Raji (cell line): ENCODE measurements around the gene HOXB6.

Source experiments
- POLR2A ChIP-seq: IDR thresholded peaks from 2 replicates; pipeline ENCODE4 v1.6.1; 2011; ENCODE audit warnings: low read depth, low read length, control low read depth; ENCODE audit not compliant: insufficient read depth

HOXB6 gene

GRCh38 chr17:48577946-48578615 is 26.7 kb downstream of the HOXB6 start, which contains the start of gene HOXB4:
Gene HOXB4, minus strand, starts transcription at chr17:48578350. Its CDS starts 31 bp downstream, at chr17:48578319.
- 0 out of 2 replicates have a peak, but pooled peaks have one; percentile 44 for TF ChIP-seq POLR2A

DNA sequence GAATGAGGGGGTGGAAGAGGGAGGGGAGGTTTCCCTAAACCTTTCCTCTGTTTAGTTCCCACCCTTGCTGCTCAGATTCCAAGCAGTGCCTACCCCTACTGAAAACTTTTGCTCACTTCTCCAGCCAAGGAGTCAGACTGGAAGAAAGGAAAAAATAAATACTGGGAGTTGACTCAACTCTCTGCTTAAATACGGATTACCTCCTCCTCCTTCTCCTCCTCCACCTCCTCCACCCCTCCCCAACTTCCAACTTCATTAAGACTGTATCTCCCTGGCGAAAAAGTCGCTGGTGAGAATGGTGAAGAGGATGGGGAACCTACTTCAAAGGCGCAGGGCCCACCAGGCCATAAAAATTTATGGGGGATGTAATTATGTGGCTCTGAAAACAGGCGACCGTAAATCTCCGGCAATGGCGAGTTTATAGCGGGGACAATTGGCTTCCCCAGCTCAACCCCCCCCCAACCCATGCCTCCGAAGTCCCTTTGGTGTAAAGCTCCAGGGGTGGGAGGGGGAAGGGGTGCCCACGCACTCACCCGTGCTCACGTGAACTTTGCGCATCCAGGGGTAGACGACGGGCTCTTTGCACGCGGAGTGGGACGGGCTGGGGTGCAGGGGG is 27.3 kb downstream of the HOXB6 start:
- TF ChIP-seq POLR2A = no peak

DNA sequence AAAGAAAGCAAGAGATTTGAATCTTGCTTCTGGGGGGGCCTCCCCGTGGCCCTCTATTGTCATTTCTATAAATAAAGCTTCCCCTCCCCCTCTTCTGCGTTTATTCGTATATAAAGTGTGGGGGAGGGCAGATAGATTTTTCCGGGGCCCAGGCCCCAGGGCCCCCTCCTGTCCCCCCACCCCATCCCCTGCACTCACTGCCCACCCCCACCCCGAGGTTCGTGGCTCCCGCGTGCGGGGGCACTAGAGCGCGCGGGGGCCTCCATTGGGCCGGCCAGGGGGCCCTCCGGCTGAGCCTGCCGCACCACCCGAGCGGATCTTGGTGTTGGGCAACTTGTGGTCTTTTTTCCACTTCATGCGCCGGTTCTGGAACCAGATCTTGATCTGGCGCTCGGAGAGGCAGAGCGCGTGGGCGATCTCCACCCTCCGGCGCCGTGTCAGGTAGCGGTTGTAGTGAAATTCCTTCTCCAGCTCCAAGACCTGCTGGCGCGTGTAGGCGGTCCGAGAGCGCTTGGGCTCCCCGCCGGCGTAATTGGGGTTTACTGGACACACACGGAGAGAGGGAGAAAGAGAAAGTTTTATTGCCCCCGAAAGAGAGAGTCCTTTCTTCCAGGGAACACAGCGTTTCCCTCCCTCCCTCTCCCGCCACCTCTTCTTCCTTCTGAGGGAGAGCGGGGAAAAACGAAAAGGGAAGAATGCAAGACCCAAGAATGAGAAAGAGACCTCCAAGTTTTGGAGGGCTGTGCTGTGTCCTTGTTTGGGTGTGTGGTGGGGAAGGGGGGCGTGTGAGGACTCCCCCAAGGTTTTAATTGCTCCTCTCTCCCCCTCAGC is 28.1 kb downstream of the HOXB6 start:
- TF ChIP-seq POLR2A = no peak

DNA sequence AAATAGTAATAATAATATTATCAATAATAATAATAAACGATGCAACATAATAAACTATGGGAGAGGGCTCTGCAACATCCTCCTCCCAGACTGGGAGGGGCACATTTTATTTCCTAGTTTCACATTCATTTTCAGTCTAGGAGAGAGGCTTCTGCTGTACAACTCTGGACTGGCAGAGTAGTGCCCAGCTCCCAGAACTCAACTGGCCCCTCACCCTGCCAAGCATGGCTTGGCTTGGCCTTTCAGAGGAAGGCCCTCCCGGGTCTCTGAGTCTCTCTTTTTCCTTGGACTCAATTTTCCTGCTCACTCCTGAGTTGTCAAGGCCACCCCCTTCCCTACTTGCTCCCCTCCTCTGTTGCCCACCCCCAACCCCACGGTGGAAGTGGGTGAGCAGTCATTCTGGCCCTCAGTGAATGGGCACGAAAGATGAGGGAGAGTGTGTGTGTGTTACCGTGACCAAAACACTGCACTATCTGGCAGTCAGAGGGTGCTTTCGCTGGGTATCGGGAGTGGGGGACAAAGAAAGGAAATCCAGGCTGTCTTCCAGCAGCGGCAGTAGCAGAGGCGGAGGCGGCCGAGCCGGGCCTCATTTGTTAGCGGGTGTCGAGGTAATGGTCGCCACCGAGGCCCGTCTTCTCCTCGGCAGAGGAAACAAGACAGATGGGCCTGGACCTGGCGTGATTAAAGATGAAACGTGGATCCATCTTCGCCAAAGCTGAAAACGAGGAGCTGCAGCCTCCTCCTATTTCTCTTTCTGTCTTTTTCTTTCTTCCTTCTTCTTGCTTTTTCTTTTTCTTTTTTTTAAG is 28.9 kb downstream of the HOXB6 start:
- TF ChIP-seq POLR2A = no peak

GRCh38 chr17:48575066-48575582 is 29.7 kb downstream of the HOXB6 start:
- no peak for TF ChIP-seq POLR2A

DNA sequence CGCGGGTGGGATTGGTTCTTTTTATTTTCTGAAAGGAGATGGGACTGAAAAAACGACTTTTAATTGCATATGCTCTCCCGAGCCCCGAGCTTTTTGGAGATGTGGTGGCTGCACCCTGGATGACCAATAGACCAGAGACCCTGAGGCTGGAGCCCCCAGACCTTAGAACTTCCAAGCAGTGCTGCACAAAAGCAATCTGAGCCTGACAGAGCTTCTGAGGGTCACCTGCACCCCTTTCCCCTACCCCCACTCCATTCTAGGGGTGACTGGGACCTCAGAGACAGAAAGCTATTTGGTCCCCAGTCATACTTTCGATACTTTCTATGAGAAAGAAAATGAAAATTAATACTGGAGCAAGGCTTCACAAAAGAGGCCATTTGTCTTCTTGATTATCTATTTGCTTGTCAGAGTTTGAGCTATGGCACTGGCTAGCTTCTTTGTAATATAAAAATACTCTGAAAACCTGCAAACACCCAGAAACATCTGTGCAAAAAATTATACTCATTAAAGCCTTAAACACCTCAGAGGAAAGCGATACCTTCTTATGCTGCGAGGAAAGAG is 30.2 kb downstream of the HOXB6 start:
- TF ChIP-seq POLR2A = no peak

DNA sequence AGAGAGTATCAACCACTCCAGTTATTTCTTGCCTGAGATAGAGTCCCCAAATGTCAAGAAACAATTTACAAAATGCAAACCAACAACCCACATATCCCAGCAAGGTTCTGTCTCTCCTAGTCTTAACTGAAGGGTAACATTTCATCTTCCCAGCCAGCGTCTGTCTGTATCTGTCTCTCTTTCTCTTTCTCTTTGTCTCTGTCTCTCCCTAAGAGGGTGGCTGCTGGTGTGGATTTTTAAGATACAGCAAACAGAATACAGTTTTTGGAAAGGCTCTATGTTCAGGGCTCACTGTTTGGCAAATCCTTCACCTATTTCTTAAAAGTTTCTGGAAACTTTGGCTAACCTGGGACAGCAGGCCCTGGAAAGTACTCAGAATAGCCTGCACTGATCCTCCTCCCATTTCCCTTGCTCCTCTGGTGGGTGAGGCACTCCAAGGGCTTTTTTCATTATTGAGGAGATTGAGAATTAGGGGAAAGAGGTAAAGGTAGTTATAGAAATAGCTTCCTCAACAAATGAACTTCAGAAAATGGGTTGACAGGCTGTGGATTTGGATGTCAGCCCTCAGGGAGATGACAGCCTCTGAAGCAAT is 32.9 kb downstream of the HOXB6 start:
- no peak for TF ChIP-seq POLR2A

GRCh38 chr17:48571024-48571818 is 33.6 kb downstream of the HOXB6 start:
- no peak for TF ChIP-seq POLR2A

DNA sequence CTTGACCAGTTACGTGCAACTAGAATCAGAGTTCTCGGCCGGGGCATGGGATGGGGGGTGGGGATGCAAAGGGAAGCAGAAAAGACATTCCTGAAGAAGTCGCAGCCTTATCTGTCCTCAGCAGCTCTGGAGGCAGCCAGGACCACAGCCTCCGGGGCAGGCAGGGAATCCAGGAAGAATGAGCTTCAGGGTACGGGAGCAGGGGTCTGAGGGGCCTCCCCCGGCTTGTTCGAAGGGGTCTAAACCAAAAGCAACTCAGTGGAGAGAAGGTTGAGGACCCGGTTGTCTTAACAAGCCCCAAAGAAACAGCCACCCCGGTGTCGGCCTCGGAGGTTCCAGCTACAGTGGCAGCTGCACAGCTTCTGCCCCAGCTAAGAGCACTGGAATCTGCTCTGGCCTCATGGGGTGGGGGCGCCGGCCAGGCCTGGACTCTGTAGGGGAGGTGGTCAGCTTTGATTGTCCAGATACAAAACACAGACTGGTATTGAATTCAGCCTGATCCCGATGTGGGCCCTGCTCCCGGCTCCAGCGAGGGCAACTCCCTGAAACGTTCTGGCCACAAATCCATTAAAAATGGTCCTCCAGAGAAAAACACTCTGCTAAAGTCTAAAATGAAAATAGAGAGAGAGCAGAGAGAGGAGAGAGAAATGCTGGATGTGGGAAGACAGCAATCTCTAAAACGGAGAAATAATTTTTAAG is 34.3 kb downstream of the HOXB6 start:
- no peak for TF ChIP-seq POLR2A

DNA sequence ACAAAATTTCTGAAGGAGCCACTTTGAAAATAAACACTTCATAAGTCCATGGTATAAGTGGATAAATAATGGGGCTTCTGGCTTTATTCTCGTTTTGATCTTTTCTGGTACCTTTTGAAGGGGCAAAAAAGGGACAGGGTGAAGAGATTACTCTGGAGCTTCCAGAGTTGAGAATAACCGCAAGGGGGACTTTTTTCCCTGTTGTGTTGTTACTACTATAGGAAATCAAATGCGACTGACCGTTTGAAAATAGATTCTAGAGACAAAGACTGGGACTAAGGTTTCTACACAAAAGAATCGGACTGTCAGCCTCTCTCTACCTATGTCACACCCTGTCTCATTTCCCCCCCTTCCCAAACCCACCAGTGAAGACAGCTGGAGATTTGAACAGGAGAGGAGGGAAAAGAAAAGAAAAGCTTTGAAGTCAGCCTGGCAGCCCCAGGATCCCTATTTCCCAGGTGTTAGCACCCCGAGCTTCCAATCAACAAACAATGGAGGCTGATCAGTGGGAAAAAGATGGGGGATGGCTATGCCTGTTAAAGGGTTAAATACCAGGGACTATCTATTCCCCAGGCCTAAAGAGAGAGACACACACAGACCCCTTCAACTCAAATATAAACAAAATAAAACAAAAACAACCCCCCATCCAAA is 35.0 kb downstream of the HOXB6 start:
- TF ChIP-seq POLR2A = no peak

DNA sequence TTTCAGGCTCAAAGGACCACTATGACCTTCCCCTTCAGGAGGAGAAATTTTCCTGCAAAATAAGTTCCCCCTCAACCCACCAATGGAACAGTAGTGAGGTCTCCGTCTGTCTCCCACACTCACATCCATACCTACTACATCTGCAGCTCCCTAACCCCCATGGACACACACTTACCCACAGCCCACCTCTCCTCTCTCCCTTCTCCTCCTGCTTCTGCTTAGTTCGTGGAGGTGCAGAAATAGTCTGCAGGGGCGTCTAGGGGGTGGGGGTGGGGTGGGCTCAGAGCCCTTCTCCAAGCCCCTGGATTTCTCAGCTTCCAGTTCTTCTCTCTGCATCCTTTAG is 35.6 kb downstream of the HOXB6 start:
- TF ChIP-seq POLR2A = no peak

- TF ChIP-seq POLR2A = no peak
These were observed 36.1 kb downstream of the HOXB6 start for GRCh38 chr17:48568499-48569239.
